ENCODE measurements around the gene DDB1.

Gene DDB1

DNA sequence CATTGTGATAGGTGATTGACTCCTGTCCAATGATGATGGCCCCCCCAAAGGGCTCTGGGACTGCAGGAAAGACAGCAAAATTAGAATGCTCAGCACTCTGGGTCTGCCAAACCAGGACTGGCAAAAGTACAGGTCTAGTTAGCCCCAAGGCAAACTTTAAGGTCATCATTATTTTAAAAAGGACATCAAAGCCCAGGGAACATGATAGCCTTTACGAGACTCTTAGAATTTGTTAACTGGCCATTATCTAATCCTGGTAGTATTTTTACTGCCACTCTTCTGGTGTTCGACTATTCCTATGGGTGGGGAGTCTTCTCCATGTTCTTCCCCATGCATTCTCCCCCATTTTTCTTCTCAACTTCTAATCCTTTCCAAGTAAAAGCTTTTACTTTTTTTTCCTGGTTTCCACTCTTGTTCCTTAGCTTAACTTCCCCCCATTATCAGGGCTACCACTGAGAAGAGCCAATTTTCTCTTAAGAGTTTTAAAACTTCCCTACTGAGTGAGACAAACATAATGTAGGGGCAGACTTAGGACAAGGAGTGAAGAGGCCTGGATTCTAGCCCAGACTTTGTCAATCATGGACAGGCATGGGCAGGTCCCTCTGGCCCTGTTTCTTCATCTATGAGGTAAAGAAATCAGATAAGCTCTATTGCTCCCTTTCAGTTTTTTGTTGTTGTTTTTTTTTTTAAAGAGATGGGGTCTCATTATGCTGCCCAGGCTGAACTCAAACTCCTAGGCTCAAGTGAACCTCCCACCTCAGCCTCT lies 7.1 kb downstream of the DDB1 start:
- H3K27ac ChIP-seq: peak overlapping the region; percentile 56
- TF ChIP-seq, protein P1, sequence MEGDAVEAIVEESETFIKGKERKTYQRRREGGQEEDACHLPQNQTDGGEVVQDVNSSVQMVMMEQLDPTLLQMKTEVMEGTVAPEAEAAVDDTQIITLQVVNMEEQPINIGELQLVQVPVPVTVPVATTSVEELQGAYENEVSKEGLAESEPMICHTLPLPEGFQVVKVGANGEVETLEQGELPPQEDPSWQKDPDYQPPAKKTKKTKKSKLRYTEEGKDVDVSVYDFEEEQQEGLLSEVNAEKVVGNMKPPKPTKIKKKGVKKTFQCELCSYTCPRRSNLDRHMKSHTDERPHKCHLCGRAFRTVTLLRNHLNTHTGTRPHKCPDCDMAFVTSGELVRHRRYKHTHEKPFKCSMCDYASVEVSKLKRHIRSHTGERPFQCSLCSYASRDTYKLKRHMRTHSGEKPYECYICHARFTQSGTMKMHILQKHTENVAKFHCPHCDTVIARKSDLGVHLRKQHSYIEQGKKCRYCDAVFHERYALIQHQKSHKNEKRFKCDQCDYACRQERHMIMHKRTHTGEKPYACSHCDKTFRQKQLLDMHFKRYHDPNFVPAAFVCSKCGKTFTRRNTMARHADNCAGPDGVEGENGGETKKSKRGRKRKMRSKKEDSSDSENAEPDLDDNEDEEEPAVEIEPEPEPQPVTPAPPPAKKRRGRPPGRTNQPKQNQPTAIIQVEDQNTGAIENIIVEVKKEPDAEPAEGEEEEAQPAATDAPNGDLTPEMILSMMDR (conservative IDR thresholded peaks at IDR 0.05): no peak

DNA sequence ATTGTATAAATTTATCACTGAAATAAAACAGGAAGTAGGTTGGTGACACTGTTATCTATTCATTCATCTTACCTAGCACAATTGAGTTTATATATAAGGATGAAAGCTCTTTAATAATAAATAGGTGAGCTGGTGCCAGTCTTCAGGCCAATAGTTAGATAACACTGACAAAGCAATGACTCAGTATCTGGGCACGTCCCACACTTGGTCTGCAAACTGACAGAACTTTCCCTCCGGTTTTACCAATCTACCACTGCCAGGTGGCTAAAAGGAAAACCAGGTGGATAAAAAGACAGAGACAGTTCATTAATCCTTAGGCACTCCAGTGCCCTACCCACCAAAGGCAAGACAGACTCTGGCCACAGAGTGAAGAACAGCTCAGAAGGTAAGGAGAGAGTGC lies 17.6 kb downstream of the DDB1 start:
- TF ChIP-seq, protein P1 (conservative IDR thresholded peaks at IDR 0.05): no peak
- H3K27ac ChIP-seq: no peak overlapping the region

DNA sequence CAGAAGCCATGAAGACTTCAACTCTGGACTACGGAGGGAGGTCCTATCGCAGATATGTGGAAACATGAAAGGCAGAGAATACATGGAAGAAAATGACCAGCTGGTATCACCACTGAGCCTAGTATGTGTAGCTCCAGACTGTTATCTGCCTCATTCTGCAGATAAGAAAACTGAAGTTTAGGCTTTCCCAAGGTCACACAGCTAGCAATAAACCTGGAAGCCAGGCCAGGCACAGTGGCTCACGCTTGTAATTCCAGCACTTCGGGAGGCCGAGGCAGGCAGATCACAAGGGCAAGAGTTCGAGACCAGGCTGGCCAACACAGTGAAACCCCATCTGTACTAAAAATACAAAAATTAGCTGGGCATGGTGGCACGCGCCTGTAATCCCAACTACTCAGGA lies 22.2 kb downstream of the DDB1 start:
- TF ChIP-seq, protein P1 (conservative IDR thresholded peaks at IDR 0.05): no peak

DNA sequence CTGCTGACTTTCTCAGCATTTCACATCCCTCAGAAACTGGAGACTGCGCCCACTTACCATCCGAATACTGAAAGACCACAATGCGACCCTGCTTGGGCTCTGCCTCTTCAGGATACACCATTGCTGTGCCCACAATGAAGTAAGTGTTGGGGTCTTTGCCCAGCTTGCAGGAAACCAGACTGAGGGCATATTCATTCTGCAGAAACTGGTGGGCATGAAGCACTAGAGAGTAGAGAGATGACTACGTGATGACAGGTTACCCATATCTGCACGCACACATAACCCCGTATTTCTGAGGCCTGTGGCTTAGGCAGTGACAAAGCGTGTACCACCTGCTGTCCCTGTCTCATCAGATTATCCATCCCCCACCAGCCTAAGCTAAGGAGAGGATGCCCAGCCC lies 23.2 kb downstream of the DDB1 start:
- TF ChIP-seq, protein P1 (conservative IDR thresholded peaks at IDR 0.05): no peak
- H3K27ac ChIP-seq: no peak overlapping the region

More for the DNA sequence above, 22.2 kb downstream of the DDB1 start:
- no peak overlapping the region for H3K27ac ChIP-seq

DNA sequence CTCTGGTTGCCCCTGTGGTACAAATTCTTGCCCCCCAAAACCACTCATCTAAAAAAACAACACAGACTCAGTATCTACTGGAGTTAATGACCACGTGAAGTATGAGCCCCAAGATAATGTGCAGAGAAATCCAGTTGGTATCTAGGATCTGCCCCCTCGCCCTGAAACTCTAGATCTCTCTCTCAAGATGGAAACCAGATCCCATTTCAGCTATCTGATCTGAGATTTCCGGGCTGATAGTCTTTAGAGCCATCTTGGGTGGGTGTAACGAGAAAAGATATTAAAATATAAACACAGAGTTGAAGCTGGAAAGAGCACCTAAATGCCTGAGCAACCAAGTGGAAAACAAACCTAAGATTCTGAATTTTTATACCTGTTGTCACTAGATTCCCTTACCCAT lies 23.8 kb downstream of the DDB1 start:
- no peak overlapping the region for H3K27ac ChIP-seq
- TF ChIP-seq, protein P1 (conservative IDR thresholded peaks at IDR 0.05): no peak

DNA sequence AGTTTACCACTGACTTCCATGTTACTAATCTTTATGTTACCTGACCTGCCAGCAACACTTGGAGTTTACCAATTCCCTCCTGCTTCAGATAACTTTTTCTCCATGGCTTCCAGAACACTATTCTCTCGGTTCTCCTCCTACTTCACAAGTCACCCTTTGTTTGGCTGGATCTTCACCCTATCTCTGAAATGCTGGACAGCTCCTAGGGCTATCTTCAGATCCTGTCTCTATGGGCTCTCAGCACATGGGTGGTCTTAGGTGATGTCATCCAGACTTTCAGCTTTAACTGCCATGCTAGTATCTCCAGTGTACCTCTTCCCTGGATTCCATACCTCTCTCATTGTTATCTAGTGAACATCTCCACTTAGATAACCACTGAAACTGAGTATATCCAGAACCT lies 25.6 kb downstream of the DDB1 start:
- H3K27ac ChIP-seq: no peak overlapping the region
- TF ChIP-seq, protein P1 (conservative IDR thresholded peaks at IDR 0.05): no peak

DNA sequence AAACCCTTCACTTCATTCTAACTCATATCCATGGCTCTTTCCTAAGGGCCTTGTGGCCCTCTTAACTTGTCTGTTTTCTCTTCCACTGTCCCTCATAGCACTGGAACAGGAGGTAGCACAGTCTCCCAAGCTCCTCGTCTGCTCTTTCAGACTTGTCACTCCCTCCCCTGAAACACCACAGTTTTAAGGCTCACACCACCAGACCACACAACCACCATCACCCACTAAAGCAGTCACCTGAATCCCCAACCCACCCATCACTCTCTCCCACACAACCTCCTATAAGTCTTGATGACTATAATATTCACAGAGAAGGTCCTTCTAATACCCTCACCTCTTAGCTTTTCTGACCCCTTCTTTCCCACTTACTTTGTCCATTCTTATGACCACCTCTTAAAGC lies 26.7 kb downstream of the DDB1 start:
- TF ChIP-seq, protein P1 (conservative IDR thresholded peaks at IDR 0.05): no peak

More for the DNA sequence above, 26.7 kb downstream of the DDB1 start:
- no peak overlapping the region for H3K27ac ChIP-seq
